GM19324 (cell line): Measurements from ENCODE around the gene OOSP2.
"Not testable (repeated sequence)": the region's sequence is repeated elsewhere in the genome, so short reads cannot be mapped to it uniquely, and the experiment has no call there.

Experiments
- ATAC-seq: cut with Tn5 transposase; IDR thresholded peaks from one replicate; pipeline ENCODE4 v1.9.1; 2021; ENCODE audit warnings: mild to moderate bottlenecking, moderate library complexity; ENCODE audit not compliant: unreplicated experiment, low FRiP score

OOSP2 gene

GRCh38 chr11:60040109-60040508 lies at the start of gene OOSP2:
OOSP2 (plus strand) TSS chr11:60040409; CDS start chr11:60040460, 51 bp downstream.
- no peak for ATAC-seq

GRCh38 chr11:59990421-59990820 lies 49.8 kb upstream of the OOSP2 start:
- ATAC-seq, result no peak

DNA sequence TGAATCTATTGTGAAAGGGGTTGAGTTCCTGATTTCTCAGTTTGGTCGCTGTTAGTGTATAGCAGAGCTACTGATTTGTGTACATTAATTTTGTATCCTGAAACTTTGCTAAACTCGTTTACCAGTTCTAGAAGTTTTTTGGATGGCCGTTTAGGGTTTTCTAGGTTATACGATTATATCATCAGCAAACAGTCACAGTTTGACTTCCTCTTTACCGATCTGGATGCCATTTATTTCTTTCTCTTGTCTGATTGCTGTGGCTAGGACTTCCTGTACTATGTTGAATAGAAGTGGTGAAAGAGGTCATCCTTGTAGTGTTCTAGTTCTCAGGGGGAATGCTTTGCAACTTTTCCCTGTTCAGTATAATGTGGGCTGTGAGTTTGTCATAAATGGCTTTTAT lies 47.8 kb upstream of the OOSP2 start:
- no peak for ATAC-seq

DNA sequence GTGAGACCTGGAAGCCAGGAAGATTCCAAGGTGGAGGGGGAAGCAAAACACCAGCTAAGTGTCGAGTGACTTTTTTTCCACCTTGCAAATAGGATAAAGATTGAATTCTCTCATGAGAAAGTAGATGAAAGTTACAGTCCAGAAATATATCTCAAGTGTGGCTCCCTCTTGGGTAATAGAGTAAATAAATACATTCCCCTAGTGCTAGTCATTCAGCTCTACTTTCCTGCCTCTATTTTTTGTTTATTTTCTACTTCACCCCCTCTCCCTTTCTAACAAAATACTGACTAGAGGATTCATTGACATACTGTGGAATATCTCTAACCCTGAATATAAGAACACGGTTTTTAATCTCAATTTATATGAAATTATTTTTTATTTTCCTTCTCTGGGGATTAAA lies 42.4 kb upstream of the OOSP2 start:
- no peak for ATAC-seq

- ATAC-seq, result no peak
Observed at GRCh38 chr11:59999691-60000090, 40.5 kb upstream of the OOSP2 start.

- ATAC-seq, result no peak
Observed at GRCh38 chr11:60003729-60004128, 36.5 kb upstream of the OOSP2 start.

DNA sequence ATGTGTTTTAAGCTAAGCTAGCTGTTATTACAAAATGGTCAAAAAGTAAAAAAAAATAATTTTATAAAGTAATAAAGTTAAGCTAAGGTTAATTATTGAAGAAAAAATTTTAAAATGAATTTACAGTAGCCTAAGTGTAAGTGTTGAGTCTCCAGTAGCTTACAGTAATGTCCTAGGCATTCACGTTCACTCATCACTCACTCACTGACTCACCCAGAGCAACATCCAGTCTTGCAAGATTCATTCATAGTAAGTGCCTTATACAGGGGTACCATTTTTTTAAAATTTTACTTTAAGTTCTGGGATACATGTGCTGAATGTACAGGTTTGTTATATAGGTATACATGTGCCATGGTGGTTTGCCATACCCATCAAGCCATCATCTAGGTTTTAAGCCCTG lies 34.8 kb upstream of the OOSP2 start:
- no peak for ATAC-seq

DNA sequence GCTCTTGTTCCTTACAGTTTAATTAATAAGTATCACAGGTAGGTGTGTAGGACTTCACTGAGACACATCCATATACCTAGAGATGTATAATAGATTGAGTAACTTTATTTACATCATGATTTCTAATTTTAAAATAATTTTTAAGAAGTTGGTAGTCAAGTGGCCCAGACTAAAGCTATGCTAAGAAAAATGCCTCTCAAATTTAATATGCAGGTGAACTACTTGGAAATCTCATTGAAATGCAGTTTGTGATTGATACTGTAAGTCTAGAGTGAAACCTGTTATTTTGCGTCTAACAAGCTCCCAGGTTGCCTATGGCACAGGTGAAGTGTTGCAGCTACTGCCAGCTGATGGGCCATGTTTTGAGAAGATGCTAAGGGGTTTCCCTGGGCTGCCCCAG lies 23.3 kb upstream of the OOSP2 start, which contains the start of gene OOSP4B:
Gene OOSP4B, plus strand, starts transcription at position 301 of the 400 bp plus-strand sequence.
- no peak for ATAC-seq

GRCh38 chr11:60018058-60018457 lies 22.2 kb upstream of the OOSP2 start:
- ATAC-seq, result no peak

- not testable (repeated sequence) for ATAC-seq
Observed at GRCh38 chr11:60020376-60020775, 19.8 kb upstream of the OOSP2 start.

DNA sequence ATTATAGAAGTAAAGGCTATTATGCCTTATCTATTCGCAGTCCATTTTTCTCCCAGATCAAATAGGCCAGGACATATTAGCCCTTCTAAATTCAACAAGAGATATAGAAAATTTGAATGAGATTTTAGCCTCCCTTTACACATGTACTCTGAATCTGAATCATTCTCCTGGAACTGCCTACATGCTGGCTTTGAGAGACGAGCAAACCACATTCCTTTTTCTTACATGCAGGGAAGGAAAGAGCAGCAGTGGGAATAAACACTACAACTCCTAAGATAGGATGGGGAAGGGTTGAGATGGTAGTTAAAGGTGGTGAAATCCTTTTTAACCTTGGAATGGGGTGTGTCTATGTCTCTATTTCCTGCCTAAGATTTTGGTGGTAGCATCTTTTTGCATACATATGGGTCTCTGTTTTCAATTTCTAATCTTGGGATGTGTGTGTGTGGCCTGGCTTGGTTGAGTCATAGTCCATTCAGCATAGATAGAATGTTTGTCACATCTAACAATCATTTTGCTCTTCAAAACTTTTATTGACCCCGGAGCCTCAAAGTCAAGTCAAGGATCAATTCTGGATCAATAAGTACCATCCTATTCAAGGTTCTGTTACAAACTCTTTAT lies 11.1 kb upstream of the OOSP2 start:
- no peak for ATAC-seq

DNA sequence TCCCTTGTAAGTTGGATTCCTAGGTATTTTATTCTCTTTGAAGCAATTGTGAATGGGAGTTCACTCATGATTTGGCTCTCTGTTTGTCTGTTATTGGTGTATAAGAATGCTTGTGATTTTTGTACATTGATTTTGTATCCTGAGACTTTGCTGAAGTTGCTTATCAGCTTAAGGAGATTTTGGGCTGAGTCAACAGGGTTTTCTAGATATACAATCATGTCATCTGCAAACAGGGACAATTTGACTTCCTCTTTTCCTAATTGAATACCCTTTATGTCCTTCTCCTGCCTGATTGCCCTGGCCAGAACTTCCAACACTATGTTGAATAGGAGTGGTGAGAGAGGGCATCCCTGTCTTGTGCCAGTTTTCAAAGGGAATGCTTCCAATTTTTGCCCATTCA lies 10.2 kb downstream of the OOSP2 start:
- ATAC-seq, result not testable (repeated sequence)

- ATAC-seq, result not testable (repeated sequence)
Observed at GRCh38 chr11:60050839-60051238, 10.6 kb downstream of the OOSP2 start.

- no peak for ATAC-seq
Observed at GRCh38 chr11:60056349-60056969, 16.2 kb downstream of the OOSP2 start, which contains the start of gene MS4A3. MS4A3 (plus strand) TSS chr11:60056665; CDS start chr11:60061161, 4,496 bp downstream.

DNA sequence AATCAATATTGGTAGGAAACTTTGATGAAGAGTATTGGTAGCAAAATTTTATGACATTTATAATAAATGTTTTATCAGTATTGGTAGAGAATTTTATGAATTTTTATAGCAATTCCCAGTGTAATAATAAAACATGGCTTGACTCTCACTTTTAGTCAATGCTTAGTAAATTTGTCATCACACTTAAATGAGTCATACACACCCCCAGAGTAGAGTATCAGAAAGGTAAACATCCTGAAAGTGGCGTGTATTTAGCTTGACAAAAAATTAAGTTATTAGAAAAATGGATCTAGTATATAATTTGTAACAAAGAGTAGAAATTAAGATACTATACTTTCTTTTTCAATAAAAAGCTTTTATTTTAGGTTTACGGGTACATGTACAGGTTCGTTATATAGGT lies 18.8 kb downstream of the OOSP2 start:
- no peak for ATAC-seq

GRCh38 chr11:60059521-60060240 lies 19.5 kb downstream of the OOSP2 start:
- no peak for ATAC-seq

GRCh38 chr11:60064111-60064510 lies 23.9 kb downstream of the OOSP2 start:
- ATAC-seq, result no peak

- no peak for ATAC-seq
Observed at GRCh38 chr11:60065801-60066200, 25.6 kb downstream of the OOSP2 start.

GRCh38 chr11:60069450-60069849 lies 29.2 kb downstream of the OOSP2 start:
- no peak for ATAC-seq

- not testable (repeated sequence) for ATAC-seq
Observed at GRCh38 chr11:60071644-60072043, 31.4 kb downstream of the OOSP2 start.

- no peak for ATAC-seq
Observed at GRCh38 chr11:60077216-60077817, 37.1 kb downstream of the OOSP2 start.
